Measurements from ENCODE around the gene RBP7.

DNA sequence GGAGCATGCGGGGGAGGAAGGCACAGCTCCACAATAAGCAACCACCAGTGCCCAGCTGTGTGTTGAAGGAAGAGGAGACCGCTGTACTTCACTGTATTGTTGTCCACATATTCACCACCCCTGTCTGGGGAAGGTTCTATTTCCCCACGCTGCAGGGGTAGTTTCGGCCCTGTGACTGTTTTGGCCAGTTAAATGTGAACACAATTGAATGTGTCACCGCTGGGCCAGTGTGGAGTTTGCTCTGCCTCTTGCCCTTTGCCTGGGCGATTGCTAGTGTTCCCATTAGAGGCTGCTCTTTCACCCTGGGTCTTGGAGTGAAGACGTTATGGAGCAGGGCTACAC is 68.3 kb downstream of the RBP7 start:
- TF ChIP-seq POLR2A (IDR thresholded peaks at IDR 0.05) = no peak
- TF ChIP-seq, protein P1, sequence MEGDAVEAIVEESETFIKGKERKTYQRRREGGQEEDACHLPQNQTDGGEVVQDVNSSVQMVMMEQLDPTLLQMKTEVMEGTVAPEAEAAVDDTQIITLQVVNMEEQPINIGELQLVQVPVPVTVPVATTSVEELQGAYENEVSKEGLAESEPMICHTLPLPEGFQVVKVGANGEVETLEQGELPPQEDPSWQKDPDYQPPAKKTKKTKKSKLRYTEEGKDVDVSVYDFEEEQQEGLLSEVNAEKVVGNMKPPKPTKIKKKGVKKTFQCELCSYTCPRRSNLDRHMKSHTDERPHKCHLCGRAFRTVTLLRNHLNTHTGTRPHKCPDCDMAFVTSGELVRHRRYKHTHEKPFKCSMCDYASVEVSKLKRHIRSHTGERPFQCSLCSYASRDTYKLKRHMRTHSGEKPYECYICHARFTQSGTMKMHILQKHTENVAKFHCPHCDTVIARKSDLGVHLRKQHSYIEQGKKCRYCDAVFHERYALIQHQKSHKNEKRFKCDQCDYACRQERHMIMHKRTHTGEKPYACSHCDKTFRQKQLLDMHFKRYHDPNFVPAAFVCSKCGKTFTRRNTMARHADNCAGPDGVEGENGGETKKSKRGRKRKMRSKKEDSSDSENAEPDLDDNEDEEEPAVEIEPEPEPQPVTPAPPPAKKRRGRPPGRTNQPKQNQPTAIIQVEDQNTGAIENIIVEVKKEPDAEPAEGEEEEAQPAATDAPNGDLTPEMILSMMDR (IDR thresholded peaks at IDR 0.05) = no peak
